B cell (primary cell): ENCODE data around the gene MGAT1. TPM values are rescaled to one million over a fixed set of nuclear protein-coding genes. Genes with fewer than 3 reads are reported as not detected.

ENCODE experiments used
- ATAC-seq: fragments of 200-7000 bp; cut with Tn5 transposase; one replicate; pipeline ENCODE4 v1.10.0; 2021; ENCODE audit warnings: low read depth, mild to moderate bottlenecking, moderate number of reproducible peaks, moderate library complexity
- CTCF ChIA-PET: fragments of 350-600 bp; sonication (Branson Sonifier 250); formaldehyde crosslinking; loops from one replicate; lab custom pipeline; 2021; ENCODE audit warnings: antibody characterized with exemption, inconsistent platforms; lab: Charles Lee
- POLR2A ChIA-PET: fragments of 350-600 bp; sonication (Branson Sonifier 250); formaldehyde crosslinking; loops from one replicate; lab custom pipeline; 2021; ENCODE audit warnings: antibody characterized with exemption; lab: Charles Lee
- DNase-seq: peaks from one replicate; pipeline ENCODE4 v3.0.0; 2013
- H2AFZ ChIP-seq: 2 replicates; pipeline ENCODE4 v1.6.1; 2012; ENCODE audit warnings: mild to moderate bottlenecking, low read depth, low read length; ENCODE audit not compliant: insufficient read depth, poor library complexity, severe bottlenecking
- H3K27ac ChIP-seq, 2 donors: 1 replicate in 1 of 2; 2 replicates in 1 of 2; pipeline ENCODE4 v1.5.1; 2012 to 2013; ENCODE audit warnings: low read length in 2 of 2, mild to moderate bottlenecking in 2 of 2, moderate library complexity in 1 of 2
- H3K27me3 ChIP-seq, 4 experiments: fragments of 200-600 bp in 1 of 4; sonication (generic) in 1 of 4; replicated peaks in 1 of 4; 1 replicate in 2 of 4; 2 replicates in 2 of 4; pipeline versions ENCODE4 v1.6.1 to v1.7.0; 2013 to 2016; ENCODE audit warnings: low read length in 3 of 4, mild to moderate bottlenecking in 2 of 4, mixed read lengths in 1 of 4, moderate library complexity in 1 of 4; ENCODE audit not compliant: insufficient read depth in 4 of 4, control insufficient read depth in 3 of 4; ENCODE audit errors: control extremely low read depth in 1 of 4
- H3K36me3 ChIP-seq, 2 experiments: replicated peaks in 1 of 2; 1 replicate in 1 of 2; 2 replicates in 1 of 2; pipeline versions ENCODE4 v1.6.1 to v1.7.1; 2013; ENCODE audit warnings: low read length in 1 of 2; ENCODE audit not compliant: insufficient read depth in 2 of 2, control insufficient read depth in 1 of 2; ENCODE audit errors: control extremely low read depth in 1 of 2, extremely low read depth in 1 of 2
- H3K4me1 ChIP-seq, 2 donors: fragments of 200-600 bp in 1 of 2; sonication (generic) in 1 of 2; 1 replicate in 1 of 2; 2 replicates in 1 of 2; pipeline versions ENCODE4 v1.5.1 to v1.6.1; 2013 to 2017; ENCODE audit warnings: low read length in 2 of 2; ENCODE audit not compliant: control insufficient read depth in 2 of 2, insufficient read depth in 2 of 2
- H3K4me2 ChIP-seq: replicated peaks from 2 replicates; pipeline ENCODE3; 2012; ENCODE audit warnings: mild to moderate bottlenecking, low read depth, low read length; ENCODE audit not compliant: poor library complexity, severe bottlenecking
- H3K4me3 ChIP-seq, 5 experiments: fragments of 200-600 bp in 1 of 5; sonication (generic) in 1 of 5; 1 replicate in 3 of 5; 2 replicates in 2 of 5; pipeline versions ENCODE4 v1.5.1 to v1.7.0; 2011 to 2016; ENCODE audit warnings: low read length in 4 of 5, mild to moderate bottlenecking in 4 of 5, low read depth in 2 of 5, control low read depth in 1 of 5, moderate library complexity in 1 of 5; ENCODE audit not compliant: insufficient read depth in 1 of 5; ENCODE audit errors: control extremely low read depth in 1 of 5, extremely low read depth in 1 of 5
- H3K79me2 ChIP-seq: fragments of 200-600 bp; sonication (generic); one replicate; pipeline ENCODE4 v1.6.0; 2016; ENCODE audit warnings: low read length; ENCODE audit not compliant: control insufficient read depth, insufficient read depth
- H3K9ac ChIP-seq: fragments of 200-600 bp; sonication (generic); 2 replicates; pipeline ENCODE4 v1.6.1; 2017; ENCODE audit warnings: mild to moderate bottlenecking, low read length, moderate library complexity
- H3K9me3 ChIP-seq, 3 donors: one replicate each; pipeline versions ENCODE4 v1.6.1 to v1.7.1; 2013; ENCODE audit warnings: low read length in 2 of 3; ENCODE audit not compliant: control insufficient read depth in 2 of 3, insufficient read depth in 1 of 3; ENCODE audit errors: control extremely low read depth in 1 of 3
- H4K20me1 ChIP-seq: 2 replicates; pipeline ENCODE4 v1.6.0; 2012; ENCODE audit warnings: mild to moderate bottlenecking, low read length; ENCODE audit not compliant: insufficient read depth, control insufficient read depth, poor library complexity, severe bottlenecking
- H3K27ac Mint-ChIP-seq: one replicate; pipeline ENCODE4 v1.8.0; 2021; ENCODE audit warnings: mixed read lengths
- H3K27me3 Mint-ChIP-seq: one replicate; pipeline ENCODE4 v1.8.0; 2021; ENCODE audit warnings: mixed read lengths
- H3K4me1 Mint-ChIP-seq: one replicate; pipeline ENCODE4 v1.8.0; 2021; ENCODE audit warnings: mixed read lengths
- H3K4me3 Mint-ChIP-seq: one replicate; pipeline ENCODE4 v1.8.0; 2021; ENCODE audit warnings: mixed read lengths
- H3K9me3 Mint-ChIP-seq: one replicate; pipeline ENCODE4 v1.8.0; 2022; ENCODE audit warnings: mixed read lengths; ENCODE audit not compliant: insufficient read depth
- EZH2 ChIP-seq: IDR thresholded peaks from 2 replicates; pipeline ENCODE4 v1.6.1; 2012; ENCODE audit warnings: borderline replicate concordance, low read depth, mild to moderate bottlenecking, moderate library complexity, low read length; ENCODE audit not compliant: insufficient read depth, poor library complexity, severe bottlenecking
- WGBS: methylation state at CpG from one replicate; pipeline ENCODE4 v1.1.5; 2013; ENCODE audit warnings: missing lambda C conversion rate; ENCODE audit not compliant: insufficient coverage; 5-methylcytosine and 5-hydroxymethylcytosine counted together
- intact Hi-C: fragments of 100-400 bp; cut with micrococcal nuclease; formaldehyde crosslinking; loops from one replicate; pipeline ENCODE4 v1.10.0; 2022
- polyA plus RNA-seq: library from polyadenylated mRNA; depleted of rRNA; stranded (reverse); fragments of >200 nt; gene quantifications from 2 replicates; pipeline ENCODE4 v1.2.3, GENCODE V29; 2012
- total RNA-seq, 2 donors: library from RNA; stranded (reverse); fragments of 120-200 nt in 1 of 2; gene quantifications; 1 replicate in 1 of 2; 2 replicates in 1 of 2; pipeline versions ENCODE4 v1.2.3 to v1.2.4, GENCODE V29; 2013 to 2022
- TF ChIP-seq, protein P1 (sequence below): fragments of 200-600 bp; IDR thresholded peaks from one replicate; pipeline ENCODE4 v1.8.0; 2022; ENCODE audit warnings: antibody characterized with exemption, mild to moderate bottlenecking

The MGAT1 gene
- total and polyA plus RNA-seq, 2 donors (not counting 1 experiment from before 2014, with no cell fraction given) = 81.2 to 140 TPM

DNA sequence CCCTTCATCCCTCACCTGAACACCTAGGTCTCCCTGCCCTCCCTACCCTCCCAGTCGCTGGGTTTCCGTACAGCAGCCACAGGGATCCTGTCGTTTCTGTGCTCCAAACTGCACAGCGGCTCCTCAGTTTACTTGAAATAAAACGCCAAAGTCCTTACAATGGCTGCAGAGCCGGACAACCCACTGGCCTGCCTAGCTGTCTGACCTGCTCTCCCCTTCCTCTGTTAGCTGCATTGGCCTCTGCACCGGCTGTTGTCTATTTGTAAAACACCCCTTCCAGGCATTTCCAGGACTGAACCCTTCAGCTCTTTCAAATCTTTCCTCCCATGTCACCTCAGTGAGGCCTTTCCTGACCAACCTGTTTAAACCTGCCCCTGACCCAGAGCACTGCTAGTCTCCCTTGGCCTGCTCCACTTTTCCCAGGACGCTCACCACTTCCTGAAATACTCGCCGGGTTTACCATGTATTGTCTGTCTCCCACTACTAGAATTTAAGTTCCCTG, 9.1 kb upstream of the MGAT1 start:
- peaks cover 49 to 60% of the 10 kb centered on the region in 2 donors for H3K4me1 ChIP-seq

More for the DNA sequence above, 9.1 kb upstream of the MGAT1 start:
- DNase-seq = peak; percentile 25
- Histone ChIP-seq H3K4me3 (peak overlapping the region in 1 of 5 experiments; percentile 55), H2AFZ (peak overlapping the region; percentile 97), H3K36me3 (peaks cover 0 to 2% of the 10 kb centered on the region in 2 experiments), H3K27ac (peak overlapping the region; percentile 81 to 91), H3K79me2 (peaks cover 34% of the 10 kb centered on the region), H3K9me3 (no peaks in the 10 kb centered on the region), H3K4me2 (peak overlapping the region; percentile 90), H3K9ac (peak overlapping the region; percentile 93), H4K20me1 (no peaks in the 10 kb centered on the region), H3K27me3 (no peaks in the 10 kb centered on the region)
- H3K27me3 Mint-ChIP-seq = no peaks in the 10 kb centered on the region
- 91% methylated on average over 10 of the region's 10 CpGs for WGBS
- ChIA-PET CTCF (interaction anchor here (0.6 to 5.1 kb wide), 3 partner anchors 20 to 46 kb away, joined by 3 to 47 read pairs (median 9); no protein-coding TSS in a partner anchor), POLR2A (interaction anchor here (0.8 to 4.9 kb wide), 2 partner anchors 20 to 49 kb away, joined by 3 to 79 read pairs; no protein-coding TSS in a partner anchor)
- TF ChIP-seq, protein P1, sequence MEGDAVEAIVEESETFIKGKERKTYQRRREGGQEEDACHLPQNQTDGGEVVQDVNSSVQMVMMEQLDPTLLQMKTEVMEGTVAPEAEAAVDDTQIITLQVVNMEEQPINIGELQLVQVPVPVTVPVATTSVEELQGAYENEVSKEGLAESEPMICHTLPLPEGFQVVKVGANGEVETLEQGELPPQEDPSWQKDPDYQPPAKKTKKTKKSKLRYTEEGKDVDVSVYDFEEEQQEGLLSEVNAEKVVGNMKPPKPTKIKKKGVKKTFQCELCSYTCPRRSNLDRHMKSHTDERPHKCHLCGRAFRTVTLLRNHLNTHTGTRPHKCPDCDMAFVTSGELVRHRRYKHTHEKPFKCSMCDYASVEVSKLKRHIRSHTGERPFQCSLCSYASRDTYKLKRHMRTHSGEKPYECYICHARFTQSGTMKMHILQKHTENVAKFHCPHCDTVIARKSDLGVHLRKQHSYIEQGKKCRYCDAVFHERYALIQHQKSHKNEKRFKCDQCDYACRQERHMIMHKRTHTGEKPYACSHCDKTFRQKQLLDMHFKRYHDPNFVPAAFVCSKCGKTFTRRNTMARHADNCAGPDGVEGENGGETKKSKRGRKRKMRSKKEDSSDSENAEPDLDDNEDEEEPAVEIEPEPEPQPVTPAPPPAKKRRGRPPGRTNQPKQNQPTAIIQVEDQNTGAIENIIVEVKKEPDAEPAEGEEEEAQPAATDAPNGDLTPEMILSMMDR = no peak
- no peak for TF ChIP-seq EZH2
- ATAC-seq = no peak
- peaks cover 59% of the 10 kb centered on the region for H3K4me1 Mint-ChIP-seq
- intact Hi-C loops = loop anchor here (2.0 kb wide), 1 partner anchor 27 kb away; no protein-coding TSS in a partner anchor
- peak overlapping the region; percentile 95 for H3K27ac Mint-ChIP-seq
- H3K4me3 Mint-ChIP-seq = peak overlapping the region; percentile 88
- no peaks in the 10 kb centered on the region for H3K9me3 Mint-ChIP-seq
